Right forelimb (tissue), 1 donor: ENCODE data around the gene CD55.

ENCODE experiments used
- DNase-seq: peaks from one replicate; pipeline ENCODE4 v3.0.0-alpha.2; 2018

Gene CD55

GRCh38 chr1:207331354-207332313 is 10.2 kb downstream of the CD55 start:
- DNase-seq: no peak

DNA sequence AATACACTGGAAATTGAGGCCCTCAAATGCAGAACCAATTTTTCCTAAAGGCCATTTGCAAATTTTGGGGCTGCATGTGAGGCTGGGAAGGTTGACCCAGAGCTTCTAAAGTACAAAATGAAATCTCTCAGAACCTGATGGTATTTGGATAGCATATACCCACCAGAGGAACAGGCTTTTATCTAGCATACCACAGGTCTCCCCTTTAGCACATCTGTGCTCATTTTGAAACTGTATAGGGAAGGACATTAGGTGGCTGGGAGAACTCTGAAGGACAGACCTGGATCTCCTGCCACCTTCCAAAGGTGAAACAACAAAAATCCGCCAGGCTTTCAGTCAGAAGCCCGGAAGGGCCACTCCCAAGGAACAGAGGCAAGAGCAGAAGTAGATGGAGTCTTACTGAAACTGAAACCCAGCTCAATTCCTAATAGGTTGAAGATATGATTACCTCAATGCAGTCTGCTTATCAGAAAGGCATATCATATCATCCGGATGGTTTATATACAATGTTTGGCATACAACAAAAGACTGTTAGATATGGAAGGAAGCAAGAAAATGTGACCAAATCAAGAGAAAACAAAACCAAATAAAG is 11.6 kb downstream of the CD55 start:
- no peak for DNase-seq

DNA sequence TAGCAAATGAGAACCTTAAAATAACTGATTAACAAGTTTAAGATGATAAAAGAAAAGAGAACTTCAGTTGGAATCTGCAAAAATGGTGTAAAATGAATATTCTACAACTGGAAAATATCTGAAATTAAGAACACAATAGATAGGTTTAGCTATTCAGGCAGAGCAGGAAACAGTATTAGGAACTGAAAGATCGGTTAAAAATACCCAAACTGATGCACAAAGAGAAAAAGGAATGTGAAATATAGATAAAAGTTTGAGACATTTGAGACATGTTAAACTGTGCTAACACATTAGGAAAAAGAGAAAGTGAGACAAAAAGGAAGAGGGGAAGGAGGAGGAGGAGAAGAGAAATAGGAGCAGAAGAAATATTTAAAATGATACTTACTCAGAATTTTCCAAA is 12.1 kb downstream of the CD55 start:
- DNase-seq: no peak

- DNase-seq: no peak
Measured at GRCh38 chr1:207334337-207334736, 12.9 kb downstream of the CD55 start.

GRCh38 chr1:207335138-207335537 is 13.7 kb downstream of the CD55 start:
- DNase-seq: no peak

GRCh38 chr1:207335695-207336363 is 14.4 kb downstream of the CD55 start:
- DNase-seq: no peak

GRCh38 chr1:207336559-207337467 is 15.3 kb downstream of the CD55 start:
- no peak for DNase-seq

DNA sequence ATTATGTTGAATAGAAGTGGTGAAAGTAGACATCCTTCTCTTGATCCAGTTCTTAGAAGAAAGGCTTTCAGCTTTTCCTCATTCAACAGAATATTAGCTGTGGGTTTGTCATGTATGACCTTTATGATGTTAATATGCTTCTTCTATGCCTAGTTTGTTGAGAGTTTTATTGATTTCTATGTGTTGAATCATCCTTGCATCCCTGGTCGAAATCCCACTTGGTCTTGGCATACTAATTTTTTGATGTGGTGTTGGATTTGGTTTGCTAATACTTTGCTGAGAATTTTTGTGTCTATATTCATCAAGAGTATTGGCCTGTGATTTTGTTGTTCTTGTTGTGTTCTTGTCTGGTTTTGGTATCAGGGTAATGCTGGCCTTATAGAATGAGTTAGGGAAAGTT is 20.9 kb downstream of the CD55 start:
- no peak for DNase-seq

- no peak for DNase-seq
Measured at GRCh38 chr1:207343675-207344074, 22.2 kb downstream of the CD55 start.

DNA sequence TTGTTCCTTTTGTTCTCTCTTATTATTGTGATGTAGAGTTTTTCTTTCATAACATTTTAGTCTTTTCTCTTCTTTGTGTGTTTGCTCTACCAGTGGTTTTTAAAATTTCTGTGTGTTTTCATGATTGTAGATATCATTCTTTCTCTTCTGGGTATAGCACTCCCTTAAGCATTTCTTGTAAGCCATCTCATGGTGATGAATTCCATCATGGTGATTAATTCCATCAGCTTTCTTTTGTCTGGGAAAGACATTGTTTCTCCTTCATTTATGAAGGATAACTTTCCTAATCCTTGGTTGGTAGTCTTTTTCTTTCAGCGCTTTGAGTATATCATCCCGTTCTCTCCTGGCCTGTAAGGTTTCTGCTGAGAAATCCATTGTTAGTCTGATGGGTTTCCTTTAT is 22.7 kb downstream of the CD55 start:
- no peak for DNase-seq

GRCh38 chr1:207345644-207346477 is 24.4 kb downstream of the CD55 start:
- DNase-seq: no peak

- no peak for DNase-seq
Measured at GRCh38 chr1:207346513-207346912, 25.0 kb downstream of the CD55 start.

- DNase-seq: no peak
Measured at GRCh38 chr1:207349979-207350378, 28.5 kb downstream of the CD55 start.

DNA sequence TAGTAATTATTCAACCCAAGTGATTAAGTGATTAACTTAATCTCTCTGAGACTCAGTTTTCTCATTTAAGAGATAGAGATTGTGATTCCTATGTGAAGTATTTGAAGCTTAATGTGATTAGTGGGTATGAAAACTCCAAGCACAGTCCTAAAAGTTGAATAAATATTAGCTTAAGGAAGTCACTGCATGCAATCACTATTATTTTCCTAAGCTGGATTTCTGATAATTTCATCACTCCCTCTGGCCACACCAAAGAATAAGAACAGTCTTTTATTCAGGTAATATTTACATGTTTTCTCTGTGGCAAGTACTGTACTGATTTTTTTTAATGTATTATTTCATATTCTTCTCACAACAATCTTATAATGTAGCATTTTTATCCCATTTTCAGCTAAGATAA is 31.1 kb downstream of the CD55 start:
- no peak for DNase-seq

DNA sequence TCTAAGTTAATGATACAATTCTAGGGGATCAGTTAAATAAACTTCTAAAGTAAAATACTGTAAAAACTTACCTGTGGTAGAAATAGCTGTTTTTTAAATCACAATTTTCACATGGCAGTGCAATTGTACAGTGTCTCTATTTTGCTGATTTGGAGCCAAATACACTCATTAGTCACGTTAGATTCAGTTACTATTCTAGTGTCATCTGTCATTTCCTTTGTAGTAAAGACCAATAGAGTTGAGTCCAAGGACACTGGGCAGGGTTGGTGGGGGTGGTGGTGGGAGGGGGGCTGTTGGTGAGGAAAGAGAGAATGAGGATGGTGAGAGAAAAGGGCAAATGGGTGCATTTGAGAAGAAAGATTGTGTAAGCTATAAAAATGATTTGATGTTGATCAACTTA is 33.6 kb downstream of the CD55 start:
- no peak for DNase-seq

GRCh38 chr1:207355513-207356295 is 34.2 kb downstream of the CD55 start:
- DNase-seq: no peak

- DNase-seq: no peak
Measured at GRCh38 chr1:207361029-207361428, 39.6 kb downstream of the CD55 start.

- DNase-seq: no peak
Measured at GRCh38 chr1:207361889-207362288, 40.4 kb downstream of the CD55 start.

- DNase-seq: no peak
Measured at GRCh38 chr1:207362962-207363860, 41.7 kb downstream of the CD55 start.

GRCh38 chr1:207363871-207364270 is 42.4 kb downstream of the CD55 start:
- no peak for DNase-seq
